RKO (cell line): ENCODE data around the gene CADPS2.

Experiments
- DNase-seq: peaks from one replicate; pipeline ENCODE4 v3.0.0-alpha.2; 2016; ENCODE audit warnings: low spot score

CADPS2 gene

GRCh38 chr7:122768827-122769226 lies 117.4 kb downstream of the CADPS2 start:
- DNase-seq, result no peak

- no peak for DNase-seq
Observed at GRCh38 chr7:122767339-122767738, 118.9 kb downstream of the CADPS2 start.

GRCh38 chr7:122766593-122766992 lies 119.7 kb downstream of the CADPS2 start:
- DNase-seq, result no peak

GRCh38 chr7:122764902-122765301 lies 121.4 kb downstream of the CADPS2 start:
- DNase-seq, result no peak

GRCh38 chr7:122764020-122764419 lies 122.2 kb downstream of the CADPS2 start:
- DNase-seq, result no peak

- no peak for DNase-seq
Observed at GRCh38 chr7:122762071-122762470, 124.2 kb downstream of the CADPS2 start.

GRCh38 chr7:122758501-122758900 lies 127.8 kb downstream of the CADPS2 start:
- DNase-seq, result no peak

- no peak for DNase-seq
Observed at GRCh38 chr7:122756860-122757259, 129.4 kb downstream of the CADPS2 start.

- no peak for DNase-seq
Observed at GRCh38 chr7:122755696-122756095, 130.6 kb downstream of the CADPS2 start.

GRCh38 chr7:122752583-122752982 lies 133.7 kb downstream of the CADPS2 start:
- DNase-seq, result no peak

GRCh38 chr7:122750389-122750788 lies 135.9 kb downstream of the CADPS2 start:
- DNase-seq, result no peak

GRCh38 chr7:122748195-122748594 lies 138.1 kb downstream of the CADPS2 start:
- no peak for DNase-seq

- DNase-seq, result no peak
Observed at GRCh38 chr7:122746948-122747347, 139.3 kb downstream of the CADPS2 start.

- no peak for DNase-seq
Observed at GRCh38 chr7:122743211-122743610, 143.0 kb downstream of the CADPS2 start.

GRCh38 chr7:122738947-122739346 lies 147.3 kb downstream of the CADPS2 start:
- DNase-seq, result no peak

GRCh38 chr7:122736183-122736582 lies 150.1 kb downstream of the CADPS2 start:
- DNase-seq, result no peak

GRCh38 chr7:122727759-122728158 lies 158.5 kb downstream of the CADPS2 start:
- DNase-seq, result no peak

GRCh38 chr7:122727354-122727753 lies 158.9 kb downstream of the CADPS2 start:
- no peak for DNase-seq

GRCh38 chr7:122726881-122727280 lies 159.4 kb downstream of the CADPS2 start:
- DNase-seq, result no peak

- no peak for DNase-seq
Observed at GRCh38 chr7:122724366-122724765, 161.9 kb downstream of the CADPS2 start.

GRCh38 chr7:122719010-122719578 lies 167.2 kb downstream of the CADPS2 start:
- DNase-seq, result no peak

GRCh38 chr7:122717356-122718089 lies 168.7 kb downstream of the CADPS2 start:
- DNase-seq, result no peak

GRCh38 chr7:122715183-122715582 lies 171.1 kb downstream of the CADPS2 start:
- DNase-seq, result no peak

GRCh38 chr7:122710916-122711315 lies 175.3 kb downstream of the CADPS2 start:
- no peak for DNase-seq
